NCI-H1930 (cell line): ENCODE data around the gene TNS4.
"Not testable (repeated sequence)": the region's sequence is repeated elsewhere in the genome, so short reads cannot be mapped to it uniquely, and the experiment has no call there.

Source experiments
- DNase-seq, 2 experiments: peaks; one replicate each; lab custom pipeline; 2025; lab: John Stamatoyannopoulos, UW

The TNS4 gene

GRCh38 chr17:40501499-40501911, at the start of gene TNS4:
Gene TNS4, minus strand, starts transcription at chr17:40501623. Its CDS starts 5,198 bp downstream, at chr17:40496425.
- DNase-seq = no peak

GRCh38 chr17:40550608-40551007, 49.2 kb upstream of the TNS4 start:
- DNase-seq = no peak

GRCh38 chr17:40548982-40549685, 47.7 kb upstream of the TNS4 start:
- DNase-seq = no peak

- no peak for DNase-seq
These were observed 47.1 kb upstream of the TNS4 start for GRCh38 chr17:40548491-40548981.

- no peak for DNase-seq
These were observed 46.5 kb upstream of the TNS4 start for GRCh38 chr17:40547785-40548478.

GRCh38 chr17:40547079-40547784, 45.8 kb upstream of the TNS4 start:
- peak; percentile 6 to 31 for DNase-seq

- DNase-seq = not testable (repeated sequence)
These were observed 45.1 kb upstream of the TNS4 start for GRCh38 chr17:40546497-40546896.

- no peak for DNase-seq
These were observed 44.2 kb upstream of the TNS4 start for GRCh38 chr17:40545660-40546059.

- no peak for DNase-seq
These were observed 41.4 kb upstream of the TNS4 start for GRCh38 chr17:40542558-40543411.

GRCh38 chr17:40541873-40542557, 40.6 kb upstream of the TNS4 start:
- DNase-seq = no peak

GRCh38 chr17:40541060-40541872, 39.8 kb upstream of the TNS4 start:
- DNase-seq = no peak

GRCh38 chr17:40540448-40540847, 39.0 kb upstream of the TNS4 start:
- DNase-seq = no peak

GRCh38 chr17:40539711-40540411, 38.4 kb upstream of the TNS4 start:
- no peak for DNase-seq

- no peak for DNase-seq
These were observed 37.7 kb upstream of the TNS4 start for GRCh38 chr17:40538936-40539705.

- DNase-seq = no peak
These were observed 36.9 kb upstream of the TNS4 start for GRCh38 chr17:40538019-40538935.

- DNase-seq = no peak
These were observed 35.1 kb upstream of the TNS4 start for GRCh38 chr17:40536295-40537171.

GRCh38 chr17:40535924-40536294, 34.5 kb upstream of the TNS4 start:
- no peak for DNase-seq
